NCI-H345 treated with DMSO at 0.1 percent for 48 hours (cell line): ENCODE results near the gene PTGER1.
"Not testable (repeated sequence)": the region's sequence is repeated elsewhere in the genome, so short reads cannot be mapped to it uniquely, and the experiment has no call there.

Experiments used
- DNase-seq: peaks from one replicate; lab custom pipeline; 2025; ENCODE audit not compliant: unreplicated experiment; lab: John Stamatoyannopoulos, UW

The PTGER1 gene

DNA sequence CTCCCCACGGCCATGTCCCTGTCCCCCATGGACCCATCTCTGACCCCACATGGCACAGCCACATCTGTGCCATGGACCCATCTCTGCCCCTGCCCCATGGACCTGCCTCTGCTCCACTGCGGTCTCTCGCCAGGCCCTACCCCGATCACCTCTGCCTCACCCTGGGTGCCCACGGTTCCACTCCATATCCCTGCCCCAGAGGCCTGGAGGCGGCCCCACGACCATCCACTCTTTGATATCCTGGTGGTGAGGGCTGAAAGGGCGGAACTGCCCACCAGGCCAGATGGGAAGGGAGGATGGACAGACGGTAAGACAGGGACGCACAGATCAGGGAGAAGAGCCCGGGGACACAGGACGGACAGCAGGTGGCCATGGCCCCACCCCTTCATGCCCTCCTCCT, 327 bp downstream of the PTGER1 start:
- DNase-seq, result no peak

DNA sequence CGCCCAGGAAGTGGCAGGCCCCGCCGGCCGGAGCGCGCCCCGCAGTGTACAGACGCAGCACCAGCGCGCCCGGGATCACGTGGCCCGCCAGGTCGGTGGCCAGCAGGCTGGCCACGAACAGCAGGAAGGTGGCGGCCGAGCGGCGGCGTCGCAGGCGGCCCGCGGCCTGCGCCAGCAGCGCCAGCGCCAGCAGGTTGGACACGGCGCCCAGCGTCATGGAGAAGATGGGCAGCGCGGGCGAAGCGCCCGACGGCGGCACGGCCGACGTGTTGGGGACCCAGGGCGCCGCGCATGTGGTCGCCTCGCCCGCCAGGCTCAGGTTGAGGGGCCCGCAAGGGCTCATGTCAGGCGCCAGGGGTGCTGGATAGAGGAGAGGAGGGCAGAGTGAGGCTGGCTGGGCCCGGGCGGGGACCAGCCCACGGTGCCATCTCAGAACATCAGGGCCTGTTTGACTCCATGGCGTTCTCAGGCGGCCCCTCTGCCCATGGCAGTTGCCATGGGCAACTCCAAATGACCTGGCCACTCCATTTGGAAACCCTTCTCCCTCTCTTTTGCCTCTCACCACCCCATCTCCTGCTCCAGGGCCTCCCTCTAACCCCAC, 1.1 kb downstream of the PTGER1 start:
- DNase-seq, result no peak

GRCh38 chr19:14473073-14473977, 1.8 kb downstream of the PTGER1 start:
- DNase-seq, result no peak

DNA sequence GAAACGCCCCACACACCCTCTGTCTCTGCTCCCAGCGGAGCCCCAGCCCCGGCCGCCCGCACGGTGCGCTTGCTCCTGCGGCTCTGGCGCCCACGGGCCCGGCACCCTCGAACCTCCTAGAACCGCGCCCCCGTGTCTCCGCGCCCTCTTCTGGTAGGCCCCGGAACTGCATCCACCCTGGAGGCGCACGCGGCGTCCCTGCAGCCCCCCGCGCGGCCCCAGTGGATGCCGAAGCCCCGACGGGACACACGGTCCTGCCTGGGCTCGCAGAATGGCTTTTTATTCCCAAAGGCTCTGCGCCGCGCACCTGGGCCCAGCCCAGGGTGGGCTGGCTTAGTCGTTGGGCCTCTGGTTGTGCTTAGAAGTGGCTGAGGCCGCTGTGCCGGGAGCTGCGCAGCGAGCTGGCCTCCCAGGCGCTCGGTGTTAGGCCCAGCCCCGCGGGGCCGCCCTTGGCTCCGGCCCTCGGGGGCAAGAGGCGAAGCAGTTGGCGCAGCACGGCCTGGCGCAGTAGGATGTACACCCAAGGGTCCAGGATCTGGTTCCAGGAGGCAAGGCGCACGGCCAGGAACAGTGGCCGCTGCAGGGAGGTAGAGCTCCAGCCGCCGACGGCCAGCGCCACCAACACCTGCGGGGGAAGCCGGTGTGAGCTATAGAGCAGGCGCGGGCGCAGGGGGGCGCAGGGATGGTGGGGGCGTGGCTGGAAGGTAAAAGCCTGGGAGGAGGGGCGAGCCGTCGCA, 2.8 kb downstream of the PTGER1 start:
- DNase-seq, result peak; percentile 11

GRCh38 chr19:14471436-14472187, 3.5 kb downstream of the PTGER1 start:
- DNase-seq, result no peak

GRCh38 chr19:14470031-14470876, 4.9 kb downstream of the PTGER1 start:
- DNase-seq, result no peak

GRCh38 chr19:14467816-14468215, 7.3 kb downstream of the PTGER1 start:
- DNase-seq, result no peak

- DNase-seq, result no peak
Observed at GRCh38 chr19:14467391-14467790, 7.8 kb downstream of the PTGER1 start.

DNA sequence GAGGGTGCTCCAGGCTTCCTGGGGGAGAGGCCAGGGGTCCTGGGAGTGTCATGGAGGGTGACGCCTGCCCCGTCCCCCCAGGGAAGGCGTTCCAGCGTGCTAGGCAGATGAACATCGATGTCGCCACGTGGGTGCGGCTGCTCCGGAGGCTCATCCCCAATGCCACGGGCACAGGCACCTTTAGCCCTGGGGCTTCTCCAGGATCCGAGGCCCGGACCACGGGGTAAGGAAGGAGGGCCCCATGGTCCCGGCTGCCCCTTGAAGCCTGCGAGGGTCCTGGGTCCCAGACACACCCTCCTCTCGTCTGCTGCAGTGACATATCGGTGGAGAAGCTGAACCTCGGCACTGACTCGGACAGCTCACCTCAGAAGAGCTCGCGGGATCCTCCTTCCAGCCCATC, 11.4 kb downstream of the PTGER1 start:
- no peak for DNase-seq

GRCh38 chr19:14462401-14462800, 12.8 kb downstream of the PTGER1 start:
- DNase-seq, result not testable (repeated sequence)

DNA sequence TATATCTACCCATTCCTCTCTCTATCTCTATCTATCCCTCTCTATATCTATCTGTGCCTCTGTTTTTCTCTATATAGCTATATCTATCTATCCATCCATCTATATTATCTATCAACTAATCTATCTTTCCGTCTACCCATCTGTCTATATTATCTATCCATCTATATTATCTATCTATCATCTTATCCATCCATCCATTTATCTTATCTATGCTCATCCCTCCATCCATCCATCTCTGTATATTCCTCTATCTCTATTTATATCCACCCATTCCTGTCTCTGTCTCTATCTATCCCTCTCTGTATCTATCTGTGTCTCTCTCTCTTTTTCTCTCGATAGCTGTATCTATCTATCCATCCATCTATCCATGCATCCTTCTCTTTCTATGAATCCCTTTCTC, 14.2 kb downstream of the PTGER1 start:
- no peak for DNase-seq

DNA sequence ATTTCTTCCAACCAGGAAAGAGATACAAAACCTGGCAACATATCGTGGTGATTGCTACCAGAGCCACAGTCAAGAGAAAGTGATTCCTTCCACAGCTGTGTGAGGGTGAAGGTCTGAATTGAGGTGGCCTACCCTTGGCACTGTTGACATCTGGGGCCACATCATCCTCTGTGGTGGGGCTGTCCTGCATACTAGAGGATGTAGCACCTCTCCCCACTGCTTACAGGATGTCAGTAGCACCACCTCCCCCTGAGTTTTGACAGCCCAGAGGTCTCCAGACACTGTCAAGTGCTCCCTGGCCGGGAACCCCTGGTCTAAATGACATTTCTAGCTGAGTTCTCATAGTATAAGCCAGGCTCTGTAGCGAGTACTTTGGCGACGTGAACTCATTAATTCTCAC, 15.5 kb downstream of the PTGER1 start:
- DNase-seq, result no peak

- DNase-seq, result not testable (repeated sequence)
Observed at GRCh38 chr19:14452303-14452702, 22.9 kb downstream of the PTGER1 start.

DNA sequence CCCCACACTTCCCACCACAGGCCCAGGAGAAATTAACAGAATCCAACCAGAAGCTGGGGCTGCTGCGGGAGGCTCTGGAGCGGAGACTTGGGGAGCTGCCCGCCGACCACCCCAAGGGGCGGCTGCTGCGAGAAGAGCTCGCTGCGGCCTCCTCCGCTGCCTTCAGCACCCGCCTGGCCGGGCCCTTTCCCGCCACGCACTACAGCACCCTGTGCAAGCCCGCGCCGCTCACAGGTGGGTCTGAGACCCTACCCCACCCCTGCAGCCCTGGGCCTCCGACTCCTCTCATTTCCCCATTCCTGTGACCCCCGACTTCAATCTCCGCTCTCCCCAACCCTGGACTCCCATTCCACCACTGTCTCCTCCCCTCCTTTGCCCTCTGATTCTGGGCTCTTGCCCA, 24.3 kb downstream of the PTGER1 start:
- DNase-seq, result no peak

DNA sequence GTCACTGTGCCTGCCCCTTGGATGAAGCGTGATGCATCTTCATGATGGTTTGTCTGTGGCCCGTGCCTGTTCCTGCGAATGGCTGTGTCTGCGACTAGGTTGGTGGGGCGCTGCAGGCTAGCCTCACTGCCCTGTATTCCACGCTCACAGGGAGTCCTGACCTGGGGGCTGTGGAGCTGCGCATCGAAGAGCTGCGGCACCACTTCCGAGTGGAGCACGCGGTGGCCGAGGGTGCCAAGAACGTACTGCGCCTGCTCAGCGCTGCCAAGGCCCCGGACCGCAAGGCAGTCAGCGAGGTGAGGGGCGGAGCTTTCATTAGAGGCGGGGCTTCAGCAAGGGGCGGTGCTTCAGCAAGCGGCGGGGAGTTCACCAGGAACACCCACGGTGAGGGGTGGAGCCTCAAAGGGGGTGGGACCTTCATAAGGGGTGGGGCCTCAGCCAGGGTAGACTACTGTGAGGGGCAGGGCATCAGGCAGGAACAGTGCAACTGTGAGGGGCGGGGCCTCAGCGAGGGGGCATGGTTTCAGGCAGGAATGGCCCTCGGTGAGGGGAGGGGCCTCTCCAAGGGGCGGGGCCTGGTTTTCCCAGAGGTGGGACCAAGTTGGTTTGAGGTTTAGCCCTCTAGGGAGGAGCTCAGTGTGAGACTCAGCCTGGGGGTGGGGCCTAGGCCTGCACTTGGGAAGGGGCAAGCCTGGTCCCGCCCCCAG, 24.8 kb downstream of the PTGER1 start:
- DNase-seq, result no peak

- no peak for DNase-seq
Observed at GRCh38 chr19:14449321-14449720, 25.8 kb downstream of the PTGER1 start.

GRCh38 chr19:14446336-14447036, 28.7 kb downstream of the PTGER1 start:
- DNase-seq, result no peak

DNA sequence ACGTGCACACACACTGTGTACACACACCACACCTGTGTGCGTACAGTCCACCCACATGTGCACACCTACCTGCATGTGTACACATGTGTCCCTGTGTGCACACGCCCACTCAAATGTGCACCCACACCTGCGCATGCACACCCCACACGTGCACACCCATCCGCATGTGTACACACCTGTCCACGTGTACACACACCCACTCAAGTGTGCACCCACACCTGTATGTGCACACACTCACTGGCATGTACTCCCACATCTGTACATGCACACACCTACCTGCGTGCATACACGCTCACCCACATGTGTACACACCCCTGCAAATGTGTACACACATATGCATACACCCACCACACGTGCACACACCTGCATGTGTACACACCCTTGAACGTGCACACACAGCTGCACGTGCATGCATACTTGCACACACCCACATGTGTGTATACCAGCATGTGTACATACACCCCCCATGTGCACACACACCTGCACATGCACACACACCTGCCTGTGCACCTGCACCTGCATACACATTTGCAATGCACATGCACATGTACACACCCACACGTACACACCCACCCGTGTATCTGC, 31.4 kb downstream of the PTGER1 start:
- no peak for DNase-seq
